NCI-H69 (cell line): ENCODE data around the gene NEDD4L.

ENCODE experiments used
- DNase-seq: peaks from one replicate; lab custom pipeline; 2025; lab: John Stamatoyannopoulos, UW

NEDD4L gene

DNA sequence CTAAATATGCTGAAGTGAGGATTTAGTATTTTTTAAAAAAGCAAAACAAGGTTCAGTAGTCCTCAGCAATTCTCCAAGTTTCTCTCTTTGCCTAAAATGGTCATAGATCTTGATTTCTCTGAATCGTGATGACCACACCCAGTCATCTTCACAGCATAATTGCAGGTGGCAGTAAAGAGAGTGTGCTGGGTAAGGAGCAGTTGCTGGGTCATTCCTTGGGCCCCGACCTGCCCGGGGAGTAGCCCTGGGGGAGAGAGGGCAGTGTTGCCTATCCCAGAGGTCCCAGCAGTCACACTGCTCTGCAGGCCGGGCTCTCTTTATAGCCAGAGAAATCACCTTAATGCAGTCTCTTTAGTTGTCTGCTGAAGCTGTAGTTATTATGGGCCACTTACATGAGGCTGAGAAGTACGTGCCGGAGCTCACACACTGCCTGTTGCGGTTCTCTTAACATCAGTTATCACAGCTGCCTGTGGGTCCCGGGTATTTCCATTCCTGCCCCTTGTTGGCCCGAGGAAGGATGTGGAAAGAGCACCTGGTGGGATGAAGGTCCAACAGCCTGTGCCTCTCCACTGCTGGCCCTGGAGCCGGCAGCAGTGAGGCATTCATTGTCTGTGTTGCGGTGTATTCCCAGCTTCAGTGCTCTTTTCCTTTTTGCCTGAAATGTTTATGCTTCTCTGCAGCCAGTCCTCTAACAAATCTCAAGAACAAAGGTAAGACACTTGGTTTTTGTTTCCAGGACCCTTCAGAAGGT lies 354.8 kb downstream of the NEDD4L start:
- no peak for DNase-seq

DNA sequence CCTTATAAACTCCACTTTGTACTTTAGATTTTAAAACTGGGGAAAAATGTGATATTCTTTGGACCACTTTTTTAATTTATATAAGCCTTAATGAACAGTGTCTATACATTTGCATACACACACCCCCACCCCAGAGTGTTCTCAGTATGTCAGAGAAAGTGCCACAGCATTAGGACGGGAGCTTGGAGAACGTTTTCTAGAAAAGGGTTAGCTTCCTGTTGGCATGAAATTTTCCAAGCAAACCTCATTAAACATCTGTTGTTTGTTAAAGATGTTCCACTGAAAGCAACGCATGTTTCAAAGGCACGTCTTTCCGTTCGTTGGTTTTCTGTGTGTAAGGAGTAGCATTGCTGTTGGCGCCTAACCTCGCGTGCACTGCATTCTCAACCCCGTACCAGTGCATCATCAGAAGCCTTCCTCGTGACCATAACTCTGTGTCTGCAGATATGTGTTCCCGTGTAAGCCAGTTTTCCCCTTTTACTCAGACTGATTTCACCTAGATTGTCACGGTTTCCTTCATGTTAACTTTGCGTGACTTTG lies 356.4 kb downstream of the NEDD4L start:
- peak; percentile 26 for DNase-seq

DNA sequence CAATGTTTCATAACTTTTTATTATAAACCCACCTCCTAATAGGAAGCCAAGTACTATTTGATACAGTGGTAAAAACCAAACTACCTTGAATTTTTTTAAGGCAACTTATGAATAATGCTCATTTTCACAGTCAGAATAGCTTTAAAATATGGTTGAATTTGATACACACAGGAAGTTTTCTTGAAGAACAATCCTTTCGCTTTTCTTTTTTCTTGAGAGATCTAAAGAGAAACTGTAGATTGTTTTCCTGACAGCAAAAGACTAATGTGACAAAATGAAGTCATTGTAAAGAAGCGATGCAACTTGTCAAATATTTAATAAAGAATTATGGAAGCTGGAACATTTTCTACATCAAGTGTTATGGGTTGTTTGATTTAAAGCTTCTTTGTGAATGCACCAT lies 357.2 kb downstream of the NEDD4L start:
- no peak for DNase-seq

DNA sequence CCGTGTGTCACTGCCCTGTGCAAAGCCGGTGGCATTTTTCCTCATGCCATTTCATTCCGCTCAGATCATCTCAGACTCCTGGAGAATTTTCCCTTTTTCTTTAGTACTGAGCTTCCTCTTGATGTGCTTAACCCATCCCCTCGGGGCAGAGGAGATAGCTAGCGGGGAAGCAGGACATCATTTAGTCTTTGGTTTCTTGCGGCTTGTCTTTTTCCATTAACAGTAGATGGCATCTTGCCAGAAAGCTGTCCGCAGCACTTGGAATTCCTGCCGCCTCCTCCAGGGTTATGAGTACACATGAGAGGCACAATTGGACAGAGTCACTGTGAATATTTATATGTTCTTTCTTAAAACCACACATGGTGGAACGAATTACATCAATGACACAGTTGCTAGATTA lies 358.2 kb downstream of the NEDD4L start:
- peak; percentile 86 for DNase-seq

DNA sequence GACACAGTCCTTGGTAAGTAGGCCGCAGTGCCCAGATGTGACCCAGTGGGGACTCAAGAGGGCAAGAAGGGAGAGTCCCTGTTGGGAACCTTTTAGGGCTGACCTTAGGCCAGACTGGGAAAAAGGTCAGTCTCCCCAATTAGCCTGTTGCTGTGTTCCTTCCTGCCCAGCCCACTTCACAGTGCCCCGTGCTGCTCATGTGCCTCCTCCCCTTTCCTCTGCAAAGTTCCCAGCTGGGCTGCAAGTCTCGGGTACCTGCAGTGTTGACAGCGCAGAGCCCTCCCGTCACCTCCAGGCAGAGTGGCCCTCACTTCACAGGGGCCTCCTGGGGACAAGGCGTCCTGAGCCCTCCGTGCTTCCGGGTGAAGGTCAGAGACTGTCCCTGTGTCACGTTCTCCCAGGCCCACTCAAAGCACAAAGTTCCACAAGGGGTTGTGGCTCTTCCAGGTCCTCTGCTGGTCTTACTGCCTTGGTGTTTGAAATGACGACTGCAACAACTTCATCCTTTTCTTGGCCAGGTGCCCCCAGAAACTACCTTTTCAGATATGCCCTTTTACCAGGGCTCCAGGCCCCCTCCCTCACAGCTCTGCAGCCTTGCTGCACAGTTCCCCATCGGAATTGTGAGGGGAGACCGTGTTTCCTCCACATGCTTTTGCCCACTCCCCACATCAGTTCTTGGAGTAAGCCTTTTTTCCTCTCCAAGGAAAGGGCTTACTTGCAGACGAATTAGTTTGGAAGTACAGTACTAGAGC lies 359.1 kb downstream of the NEDD4L start:
- DNase-seq, result no peak

DNA sequence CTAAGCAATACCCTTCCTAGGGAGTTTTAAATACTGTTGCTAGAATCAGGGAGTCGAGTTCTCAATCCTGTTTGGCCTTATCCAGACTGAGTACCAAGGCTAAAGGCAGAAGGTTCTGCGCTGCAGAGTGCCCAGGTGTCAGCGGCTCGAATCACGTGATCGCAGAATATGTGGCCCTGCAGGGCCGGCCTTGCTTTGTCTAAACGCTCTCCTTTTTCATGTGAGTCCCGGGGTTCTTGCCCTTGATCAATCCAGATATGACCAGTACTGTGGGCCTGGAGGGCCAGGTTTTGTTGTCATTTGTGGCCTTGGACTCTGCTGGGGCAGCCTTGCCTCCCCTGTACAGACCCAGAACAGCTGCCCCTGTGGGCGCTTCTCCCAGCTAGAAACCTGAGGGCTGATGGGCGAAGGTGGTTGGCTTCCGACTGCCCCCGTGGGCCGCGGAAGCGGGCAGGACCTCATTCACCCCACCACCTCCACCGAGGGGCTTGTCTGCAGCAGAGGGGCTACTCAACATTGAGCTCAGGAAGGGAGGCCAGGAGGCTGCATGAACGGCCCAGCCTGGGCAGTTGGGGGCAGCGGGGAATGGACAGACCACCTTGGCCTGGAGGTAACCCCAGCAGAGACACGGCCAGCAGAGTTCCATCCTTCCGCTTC lies 359.9 kb downstream of the NEDD4L start:
- no peak for DNase-seq

DNA sequence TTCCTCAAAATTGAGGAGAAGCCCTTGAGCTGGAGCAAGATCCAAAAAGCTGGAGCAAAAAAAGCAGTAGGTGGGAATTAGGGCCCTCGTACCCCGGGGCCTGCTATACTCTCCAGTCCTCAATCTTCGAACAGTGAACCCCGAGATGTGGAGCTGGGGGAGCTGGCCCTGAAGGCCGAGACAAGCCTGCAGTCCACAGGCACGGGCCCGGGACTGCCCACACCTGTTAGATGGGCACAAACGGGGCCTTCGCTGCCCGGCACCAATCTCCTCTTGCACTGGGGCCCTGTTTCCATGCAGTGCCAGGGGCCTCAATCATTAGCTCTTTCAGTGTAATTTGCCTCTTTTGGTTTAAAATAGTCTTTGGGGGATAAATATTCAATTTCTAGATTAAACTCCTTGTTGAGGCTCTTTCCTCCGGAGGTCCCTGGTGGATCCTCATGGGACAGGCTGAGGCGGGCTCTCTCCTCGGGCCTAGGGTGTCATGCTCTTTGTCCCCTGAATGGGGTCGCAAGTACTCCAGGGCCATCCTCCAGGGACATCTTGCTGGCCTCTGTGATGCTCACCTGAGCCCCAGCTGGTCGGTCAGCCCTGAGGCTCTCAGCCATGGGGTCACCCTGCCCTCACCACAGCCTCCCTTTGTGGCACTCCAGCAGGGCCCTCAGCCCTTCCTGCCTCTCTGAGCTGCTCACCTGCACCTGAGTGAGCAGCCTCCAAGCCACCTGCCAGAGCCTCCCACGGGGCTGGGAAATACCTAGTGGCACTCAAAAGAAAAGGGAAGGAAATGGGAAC lies 361.3 kb downstream of the NEDD4L start:
- peak; percentile 70 for DNase-seq

DNA sequence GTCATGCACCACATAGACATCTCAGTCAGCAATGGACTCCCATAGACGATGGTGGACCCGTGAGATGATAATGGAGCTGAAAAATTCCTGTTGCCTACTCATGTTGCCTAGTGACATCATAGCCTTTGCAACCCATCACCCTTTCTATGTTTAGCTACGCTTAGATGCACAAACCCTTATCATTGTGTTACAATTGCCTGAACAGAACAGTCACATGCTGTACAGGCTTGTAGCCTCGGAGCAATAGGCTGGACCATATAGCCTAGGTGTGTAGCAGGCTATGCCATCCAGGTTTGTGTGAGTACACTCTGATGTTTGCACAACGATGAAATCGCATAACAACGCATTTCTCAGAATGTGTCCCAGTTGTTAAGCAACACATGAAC lies 363.2 kb downstream of the NEDD4L start:
- DNase-seq, result no peak

DNA sequence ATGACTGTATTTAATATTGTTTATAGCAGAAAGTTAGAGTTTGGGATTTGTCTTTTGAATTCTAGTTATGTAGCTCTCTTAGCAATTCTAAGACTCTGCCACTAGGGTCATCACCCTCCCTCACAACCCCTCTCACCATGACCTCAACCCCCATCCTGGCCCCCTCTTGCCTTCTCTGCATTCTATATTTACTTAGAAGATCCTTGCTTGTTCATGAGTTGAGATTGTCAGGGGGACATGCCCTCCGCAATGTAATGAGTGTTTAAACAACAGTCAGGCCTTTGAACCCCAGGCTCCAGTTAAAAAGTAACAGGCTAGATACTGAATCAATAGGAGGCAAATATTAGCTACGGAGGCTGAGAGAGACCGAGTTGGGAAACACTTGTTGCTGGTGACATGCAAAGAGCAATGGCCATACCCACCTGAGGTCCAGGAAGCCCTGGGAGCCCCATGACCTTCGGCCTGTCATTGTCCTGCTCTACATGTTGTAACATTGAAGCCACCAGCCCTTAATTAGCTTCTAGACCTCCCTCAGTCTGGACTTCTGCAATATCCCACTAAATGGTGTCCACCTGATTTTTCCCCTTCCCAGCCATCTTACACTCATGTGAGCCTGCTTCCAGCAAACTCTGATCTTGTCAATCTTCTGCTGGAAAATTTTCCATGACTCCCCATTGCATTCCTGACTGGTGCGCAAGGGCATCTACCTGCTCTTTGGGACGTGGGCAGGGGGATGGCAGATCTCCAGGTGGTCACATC lies 363.8 kb downstream of the NEDD4L start:
- DNase-seq, result no peak

DNA sequence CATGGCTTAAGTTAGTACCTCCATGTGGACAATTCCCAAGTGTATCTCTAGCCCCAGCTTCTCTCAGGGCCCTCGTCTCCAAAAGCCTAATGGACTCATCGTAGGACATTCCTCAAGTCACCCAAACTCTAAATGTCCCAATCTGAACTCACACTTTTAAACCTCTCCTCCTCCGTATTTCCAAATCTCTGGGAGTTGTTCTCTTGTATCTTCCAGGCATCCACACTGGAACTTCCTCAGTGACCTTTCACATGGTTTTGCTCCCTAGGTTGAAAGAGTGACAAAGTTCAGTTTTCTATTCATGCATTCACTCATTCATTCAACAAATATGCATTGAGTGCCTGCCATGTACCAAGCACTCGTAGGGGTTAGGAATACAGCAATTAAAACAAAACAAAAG lies 364.6 kb downstream of the NEDD4L start:
- no peak for DNase-seq

DNA sequence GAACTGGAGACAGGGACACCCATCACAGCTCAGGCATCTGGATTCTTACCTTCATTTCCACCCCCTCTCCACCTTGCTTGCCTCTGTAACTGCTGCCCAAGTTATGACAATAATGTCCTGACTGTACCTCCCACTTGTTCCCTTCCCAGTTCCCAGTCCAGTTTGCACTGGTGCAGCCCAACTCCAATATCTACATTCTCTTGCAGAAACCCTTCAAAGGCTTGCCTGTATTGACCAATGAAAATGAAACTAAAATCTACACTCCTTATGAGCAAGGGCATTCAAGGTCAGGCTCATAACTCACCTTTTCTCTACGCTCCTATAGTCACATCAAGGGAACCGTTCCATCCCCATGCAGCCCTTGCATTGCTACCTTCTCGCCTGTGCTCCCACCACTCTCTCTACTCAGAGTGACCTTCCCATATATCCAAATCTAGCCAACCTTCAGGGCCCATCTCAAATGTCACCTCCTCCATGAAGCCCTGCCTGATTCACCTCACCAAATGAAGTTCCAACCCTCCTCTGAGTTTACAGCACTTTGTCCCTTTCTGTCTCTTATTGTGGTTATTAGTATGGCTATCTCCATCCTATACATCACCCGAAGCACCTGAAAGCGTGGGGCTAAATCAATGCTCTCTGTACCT lies 365.9 kb downstream of the NEDD4L start:
- DNase-seq, result no peak

DNA sequence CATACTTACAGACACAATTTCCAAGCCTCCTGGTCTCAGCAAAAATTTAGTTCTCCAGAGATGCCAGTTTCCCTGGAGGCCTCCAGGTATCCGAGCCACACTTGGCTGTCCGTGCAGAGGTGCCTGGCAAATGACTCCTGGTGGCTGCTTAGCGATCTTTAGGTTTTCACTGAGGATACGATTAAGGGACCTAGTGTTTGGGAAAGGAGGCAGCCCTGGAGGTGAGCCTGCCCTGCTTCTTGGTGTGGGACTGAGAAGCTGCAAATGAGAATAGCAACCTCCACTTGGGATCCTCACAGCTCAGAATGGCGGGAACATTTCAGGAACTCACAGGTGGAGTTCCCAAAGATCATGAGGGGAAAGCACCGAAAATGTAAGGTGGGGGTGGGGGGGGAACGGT lies 367.3 kb downstream of the NEDD4L start:
- DNase-seq, result no peak

DNA sequence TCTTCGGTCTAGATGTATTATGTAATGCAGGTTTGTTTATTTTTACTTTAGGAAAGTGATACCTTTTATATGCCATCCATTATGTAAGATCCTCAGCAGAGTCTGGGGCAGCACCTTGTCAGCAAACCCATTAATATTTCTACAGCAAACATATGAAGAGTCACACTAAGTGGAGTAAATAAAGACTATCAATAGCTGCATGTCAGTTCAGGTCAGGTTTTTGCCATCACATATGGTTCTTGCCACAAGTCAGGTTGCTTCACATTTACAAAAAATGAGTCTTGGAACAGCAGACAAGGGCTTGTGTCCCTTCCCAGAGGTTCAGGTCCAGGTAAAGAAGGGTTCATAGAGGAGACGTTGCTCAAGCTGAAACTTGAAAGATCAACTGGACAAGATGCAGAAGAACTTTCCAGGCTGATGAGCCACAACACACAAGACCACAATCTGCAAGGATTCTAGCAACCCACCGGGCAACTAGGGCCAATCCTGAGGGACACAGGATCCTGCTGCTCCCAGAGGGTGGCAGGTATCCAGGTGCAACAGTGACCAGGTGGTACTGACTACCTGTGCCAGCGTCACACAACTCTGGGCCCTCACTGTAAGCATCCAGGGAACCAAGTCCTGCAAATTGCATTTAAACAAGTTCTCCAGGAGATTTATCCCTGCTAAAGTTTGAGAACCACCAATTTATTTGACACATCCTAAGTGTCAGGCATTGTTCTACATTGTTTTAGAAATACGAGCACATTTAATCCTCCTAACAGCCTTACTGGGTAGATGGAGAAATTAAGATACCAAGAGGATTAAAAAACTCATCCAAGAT lies 369.0 kb downstream of the NEDD4L start:
- peak; percentile 85 for DNase-seq

DNA sequence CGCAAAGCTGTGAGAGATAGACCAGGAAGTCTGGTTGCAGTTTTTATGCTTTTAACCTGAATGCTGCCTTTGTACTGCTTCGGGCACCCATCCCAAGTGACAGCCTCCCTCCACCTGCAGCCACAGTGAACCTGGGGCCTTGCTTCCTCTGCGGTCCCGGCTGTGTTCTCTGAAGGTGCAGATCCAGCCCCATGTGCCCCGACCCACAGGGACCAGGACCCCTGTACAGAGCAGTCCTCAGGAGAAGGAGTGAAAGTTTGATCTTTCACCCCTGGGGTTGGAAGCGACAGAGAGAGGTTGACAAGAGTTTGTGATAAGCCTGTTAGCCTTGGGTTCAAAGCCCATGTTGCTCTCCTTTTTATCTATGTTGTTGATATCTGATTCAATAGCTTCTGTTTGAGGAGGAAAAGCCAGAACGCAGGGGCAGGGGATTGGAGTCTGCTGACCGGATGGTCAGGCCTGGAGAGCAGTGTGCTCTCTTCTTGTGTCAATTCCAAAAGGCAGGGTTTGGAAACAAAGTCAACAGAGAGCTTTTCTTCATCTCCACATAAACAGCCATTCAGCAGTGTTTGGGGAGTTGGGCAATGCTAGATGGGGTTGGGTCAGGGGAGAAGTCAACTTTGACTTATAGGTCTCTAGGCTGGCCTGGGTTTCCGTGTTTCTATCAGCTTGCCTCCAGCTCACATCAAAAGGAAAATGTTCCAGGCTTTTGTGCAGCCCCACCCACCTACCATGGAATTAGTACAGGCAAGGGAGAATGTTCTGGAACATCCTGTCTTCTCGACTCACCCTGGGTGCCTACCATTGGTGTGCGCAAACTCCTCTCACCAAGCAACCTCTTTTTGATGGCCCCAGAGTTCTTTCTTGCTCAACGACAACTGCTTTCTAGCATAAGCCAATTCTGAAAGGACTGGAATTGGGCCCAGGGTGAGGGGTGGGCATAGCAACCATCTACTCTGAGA lies 369.9 kb downstream of the NEDD4L start:
- no peak for DNase-seq

DNA sequence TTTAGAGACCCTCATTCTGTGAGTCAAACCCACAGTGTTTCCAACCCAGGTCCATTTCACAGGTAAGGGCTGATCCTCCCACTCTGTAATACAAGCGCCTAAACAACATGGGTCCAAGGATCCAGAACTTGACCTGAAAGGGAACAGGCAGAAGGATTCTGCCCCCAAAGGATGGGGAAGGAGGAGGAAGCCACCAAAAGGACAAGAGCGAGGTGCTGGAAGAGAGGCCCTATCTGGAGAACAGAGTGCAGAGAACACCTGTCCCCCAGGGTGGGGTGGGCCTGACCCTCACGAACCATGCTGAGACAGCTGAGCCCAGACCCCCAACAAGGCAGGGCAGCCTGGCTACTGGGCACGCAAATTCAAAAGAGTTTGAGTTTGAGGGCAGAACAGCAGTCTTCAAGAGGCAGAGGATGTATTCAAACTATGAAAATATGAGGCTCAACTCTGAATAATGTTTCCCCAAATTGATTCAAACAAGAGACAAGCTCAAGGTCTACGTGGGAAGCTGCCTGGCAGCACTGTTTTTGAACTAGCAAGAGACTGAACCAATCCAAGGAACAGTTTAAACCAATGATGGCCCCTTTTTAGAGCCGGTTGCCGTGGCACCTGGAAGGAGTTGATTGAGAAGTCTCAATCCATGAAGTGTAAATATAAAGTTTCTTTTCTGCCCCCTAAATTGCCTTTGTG lies 372.1 kb downstream of the NEDD4L start:
- no peak for DNase-seq

DNA sequence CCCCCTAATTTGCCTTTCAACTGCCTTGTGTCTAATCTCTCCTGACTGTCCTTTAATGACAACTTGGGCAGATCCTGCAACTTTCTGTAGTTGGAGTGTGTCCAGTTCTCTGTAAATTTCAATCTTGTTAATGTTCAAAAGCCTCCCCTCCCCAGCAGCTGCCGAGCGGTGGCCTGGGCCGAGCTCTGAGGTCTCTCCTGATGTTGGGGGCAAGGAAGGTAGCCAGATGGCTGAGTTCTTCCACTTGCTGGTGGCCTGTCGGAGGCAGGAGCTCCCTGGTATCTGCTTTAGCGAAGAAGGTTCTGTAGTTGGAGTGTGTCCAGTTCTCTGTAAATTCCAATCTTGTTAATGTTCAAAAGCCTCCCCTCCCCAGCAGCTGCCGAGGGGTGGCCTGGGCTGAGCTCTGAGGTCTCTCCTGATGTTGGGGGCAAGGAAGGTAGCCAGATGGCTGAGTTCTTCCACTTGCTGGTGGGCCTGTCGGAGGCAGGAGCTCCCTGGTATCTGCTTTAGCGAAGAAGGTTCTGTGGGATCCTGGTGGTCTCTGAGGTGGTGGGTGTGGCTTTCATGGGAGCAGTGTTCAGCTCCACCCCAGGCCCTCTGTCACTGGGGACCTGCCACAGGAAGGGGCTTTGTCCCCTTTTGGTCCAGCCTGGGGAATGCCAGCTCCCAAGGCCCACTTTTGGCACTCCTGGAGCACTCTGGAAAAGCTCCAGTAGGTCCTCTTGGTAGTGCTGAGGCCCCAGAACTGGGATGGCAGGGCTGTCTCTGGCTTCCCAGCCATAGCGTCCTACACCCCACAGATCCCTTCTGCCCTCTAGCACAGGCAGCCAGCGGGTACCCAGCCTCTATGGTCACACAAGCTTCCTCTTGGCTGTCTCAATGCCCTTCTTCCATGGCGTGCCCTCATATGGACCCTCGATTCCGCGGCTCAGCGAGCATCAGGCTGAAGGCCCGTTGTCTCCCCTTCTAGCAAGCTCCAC lies 373.0 kb downstream of the NEDD4L start:
- no peak for DNase-seq

DNA sequence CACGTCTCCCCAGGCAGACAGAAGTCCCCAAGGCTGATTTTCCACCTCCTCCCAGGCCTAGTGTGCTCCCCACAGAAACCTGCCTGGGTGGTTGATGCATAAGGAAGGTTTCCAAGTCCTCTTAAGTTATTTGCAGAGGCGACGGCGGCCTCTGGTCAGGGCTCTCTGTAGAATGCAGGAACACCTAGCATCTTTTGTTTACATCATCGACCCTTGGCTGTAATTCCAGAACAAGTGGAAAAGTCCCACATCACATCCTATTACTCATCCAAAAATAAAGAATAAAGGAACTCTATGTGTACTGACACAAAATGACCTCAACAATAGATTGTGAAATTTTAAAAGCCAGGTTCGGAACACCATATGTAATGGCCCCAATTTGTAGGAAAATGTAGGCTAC lies 373.7 kb downstream of the NEDD4L start:
- no peak for DNase-seq
